Measurements from ENCODE around the gene NFATC2.

NFATC2 gene

DNA sequence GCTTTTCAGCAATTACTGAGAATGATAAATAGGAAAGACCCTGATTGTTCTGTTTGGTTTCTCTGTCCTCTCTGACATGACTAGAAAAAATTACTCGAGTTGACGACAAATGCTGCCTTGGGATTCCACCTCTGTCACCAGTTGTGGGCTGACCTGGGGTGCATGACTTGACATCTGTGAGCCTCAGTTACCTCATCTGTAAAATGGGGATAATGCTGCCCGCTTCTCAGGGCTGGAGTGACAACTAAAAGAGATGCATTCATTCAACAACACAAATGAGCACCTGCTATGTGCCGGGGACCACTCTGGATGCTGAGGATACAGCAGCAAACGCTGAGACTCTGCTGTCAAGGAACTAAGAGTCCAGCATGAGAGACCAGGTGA, 94.8 kb downstream of the NFATC2 start:
- no peak for DNase-seq

DNA sequence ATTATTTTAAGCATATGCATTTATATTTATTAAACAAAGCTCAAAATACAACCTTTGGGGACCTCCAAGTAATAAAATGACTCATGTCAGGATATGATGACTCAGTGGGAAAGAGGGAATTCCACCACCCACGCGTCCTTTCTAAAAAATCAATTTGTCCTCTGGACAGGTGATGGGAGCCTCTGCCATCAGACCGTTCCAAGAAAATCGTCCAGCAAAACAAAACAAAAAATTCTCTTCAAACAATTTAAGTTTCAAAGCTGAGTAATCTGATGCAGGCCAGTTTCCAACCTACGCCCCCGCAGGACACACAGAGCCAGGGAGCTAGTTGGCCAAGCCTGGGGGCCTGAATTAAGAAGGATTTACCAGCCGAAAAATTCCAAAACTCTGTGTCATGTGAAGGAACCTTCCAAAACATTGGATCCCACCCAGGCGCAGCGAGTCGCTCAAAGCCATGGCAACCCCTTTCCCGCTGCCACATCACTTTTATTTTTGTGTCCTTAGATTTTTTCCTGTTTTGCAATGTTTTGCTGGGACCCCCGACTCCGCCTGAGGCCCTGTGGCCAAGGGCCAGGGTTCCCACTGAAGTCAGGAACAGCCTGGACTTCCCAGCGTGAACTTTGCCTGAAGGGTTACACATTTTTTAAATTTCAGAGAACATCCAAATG, 95.3 kb downstream of the NFATC2 start:
- no peak for DNase-seq

DNA sequence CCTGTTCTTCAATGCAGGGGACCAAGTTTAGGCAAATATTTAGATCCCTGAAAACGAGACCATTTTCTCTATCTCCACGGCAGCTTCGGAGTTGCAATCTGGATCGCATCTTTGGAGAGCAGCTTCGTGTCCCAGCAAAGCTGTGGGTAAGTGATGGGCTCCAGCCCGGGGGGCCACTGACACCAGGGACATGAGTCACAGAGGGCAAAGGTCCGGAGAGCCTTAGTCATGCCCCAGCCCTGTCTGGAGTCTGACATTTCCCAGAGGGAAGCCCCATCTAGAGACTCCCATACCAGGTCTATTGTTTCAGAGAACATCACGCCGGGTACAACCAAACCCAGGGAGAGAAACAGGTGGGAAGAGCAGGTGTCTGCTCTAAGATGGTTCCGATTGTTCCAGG, 95.9 kb downstream of the NFATC2 start:
- no peak for DNase-seq

DNA sequence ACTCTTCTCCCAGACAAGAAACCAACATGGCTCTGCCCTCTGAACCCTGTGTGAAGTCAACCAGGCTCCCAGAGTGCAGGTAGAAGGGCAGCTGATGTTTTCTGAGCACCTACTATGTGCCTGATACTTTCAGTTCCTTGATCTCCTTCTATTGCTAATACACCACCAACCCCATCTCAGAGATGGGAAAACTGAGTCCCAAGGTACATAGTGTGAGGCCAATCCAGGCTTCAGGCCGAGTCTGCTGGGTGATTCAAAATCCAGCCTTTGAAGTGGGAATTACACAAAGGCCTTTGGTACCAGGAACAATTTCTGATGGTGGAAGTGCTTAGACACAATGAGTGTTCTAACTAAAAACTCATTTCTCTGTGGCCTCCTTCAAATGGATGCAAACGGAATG, 96.3 kb downstream of the NFATC2 start:
- no peak for DNase-seq

GRCh38 chr20:51445591-51445990, 96.9 kb downstream of the NFATC2 start:
- DNase-seq, result no peak

DNA sequence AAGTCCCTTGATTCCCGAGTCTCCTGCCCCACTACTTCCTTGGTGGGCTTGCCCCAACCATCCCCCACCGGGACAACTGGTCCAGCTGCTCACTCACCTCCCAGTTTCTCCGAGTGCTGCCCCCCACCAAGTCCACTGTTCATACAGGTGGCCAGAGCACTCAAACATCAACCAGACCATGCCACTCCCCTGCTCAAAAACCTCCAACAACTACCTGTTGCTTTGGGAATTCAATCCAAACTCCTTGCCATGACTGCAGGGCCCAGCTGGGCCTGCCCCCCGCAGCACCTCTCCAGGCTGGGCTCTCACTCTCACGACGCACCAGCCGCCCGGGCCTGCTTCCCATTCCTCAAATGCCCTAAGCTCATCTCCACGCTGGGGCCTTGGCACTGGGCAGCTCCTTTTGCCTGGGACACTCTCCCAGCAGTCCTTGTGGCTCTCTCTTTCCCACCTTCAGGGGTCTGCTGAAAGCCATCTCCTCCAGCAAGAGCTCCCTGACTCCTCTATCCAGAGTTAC, 97.5 kb downstream of the NFATC2 start:
- no peak for DNase-seq

DNA sequence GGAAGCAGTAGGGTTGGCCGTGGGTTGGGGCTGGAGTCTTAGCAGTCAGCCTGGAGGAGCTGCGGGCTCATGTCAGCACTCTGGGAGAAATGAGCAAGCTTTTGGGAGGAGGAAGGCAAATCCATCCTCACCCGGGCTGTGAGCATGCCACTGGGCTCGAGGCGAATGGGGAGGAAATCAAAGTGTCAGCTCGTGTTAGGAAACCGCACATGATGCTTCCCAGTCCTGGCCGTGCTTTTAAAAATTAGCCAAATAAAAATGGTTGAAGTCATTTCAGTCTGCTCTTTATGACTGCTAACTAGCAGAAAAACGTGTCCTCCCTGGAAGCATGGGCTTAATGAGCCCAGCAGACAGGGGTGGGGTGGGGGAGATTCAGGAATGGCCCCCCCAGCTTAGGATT, 98.1 kb downstream of the NFATC2 start:
- DNase-seq, result no peak

- DNase-seq, result no peak
Observed at GRCh38 chr20:51442602-51443001, 99.9 kb downstream of the NFATC2 start.

DNA sequence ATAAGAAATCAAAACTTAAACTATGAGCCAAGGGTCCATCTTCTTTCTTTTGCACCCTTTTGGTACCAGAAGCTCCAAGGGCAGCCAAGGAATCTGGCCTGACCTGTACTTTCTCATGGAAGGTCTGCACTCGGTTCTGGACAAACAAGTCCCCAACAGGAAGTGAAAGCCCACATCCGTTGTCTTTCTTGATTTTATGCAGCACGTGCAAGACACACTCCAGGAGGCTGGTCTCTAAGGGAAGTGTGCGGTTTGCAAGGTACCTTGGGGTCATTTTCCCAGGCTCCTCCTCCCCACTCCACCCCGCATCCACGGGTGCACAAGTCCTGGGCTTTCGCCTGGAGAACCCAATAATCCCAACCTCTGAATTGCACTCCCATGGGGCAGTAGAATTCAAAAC, 101.9 kb downstream of the NFATC2 start:
- no peak for DNase-seq

- no peak for DNase-seq
Observed at GRCh38 chr20:51439160-51439689, 103.3 kb downstream of the NFATC2 start.

DNA sequence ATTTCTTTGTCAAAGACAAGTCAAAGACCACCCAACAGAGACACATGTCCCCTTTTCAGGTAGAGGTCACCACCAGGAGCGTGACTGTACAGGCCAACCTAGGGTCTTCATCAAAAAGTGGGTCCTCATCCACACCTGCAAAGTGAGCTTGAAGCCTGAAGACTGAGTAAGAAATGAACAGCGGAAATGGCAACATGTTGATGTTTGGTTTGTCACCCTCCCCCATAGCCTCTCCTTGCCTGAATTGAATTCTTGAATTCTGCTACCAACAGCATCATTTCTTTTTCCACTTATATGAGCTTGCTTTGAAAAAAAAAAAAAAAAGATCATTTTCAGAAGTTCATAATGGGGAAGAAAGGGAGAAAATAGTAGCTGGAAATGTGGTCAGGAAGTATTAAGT, 104.4 kb downstream of the NFATC2 start:
- DNase-seq, result no peak

- no peak for DNase-seq
Observed at GRCh38 chr20:51437182-51437924, 105.2 kb downstream of the NFATC2 start.

DNA sequence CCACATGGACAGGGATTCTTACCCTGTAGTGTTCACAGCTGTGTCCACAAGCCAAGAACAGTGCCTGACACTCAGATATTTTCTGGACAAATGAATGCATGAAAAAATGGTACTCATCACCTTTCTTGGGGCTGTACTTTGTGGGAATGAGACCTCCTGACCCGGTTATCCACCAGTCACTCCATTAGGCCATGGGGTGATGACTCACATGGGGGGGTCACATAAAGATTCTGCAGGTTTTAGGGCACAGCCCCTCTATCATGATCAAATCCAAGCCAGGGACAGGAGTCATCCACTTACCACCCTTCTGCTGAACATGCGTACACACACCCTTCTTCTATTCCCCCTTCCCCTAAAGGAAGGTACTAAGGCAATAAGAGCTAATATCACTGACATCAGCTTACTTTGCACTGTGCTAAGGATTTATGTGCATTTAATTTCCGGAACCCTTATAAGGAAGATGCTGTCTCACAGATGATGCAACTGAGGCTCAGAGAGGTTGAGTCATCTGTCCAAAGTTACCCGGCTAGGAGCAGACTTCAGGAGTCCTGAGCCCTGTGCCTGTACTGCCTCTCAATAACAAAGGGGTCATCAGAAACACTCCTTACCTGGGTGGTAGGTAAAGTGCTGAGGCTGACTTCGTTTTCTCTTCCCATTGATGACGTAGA, 107.8 kb downstream of the NFATC2 start:
- no peak for DNase-seq

DNA sequence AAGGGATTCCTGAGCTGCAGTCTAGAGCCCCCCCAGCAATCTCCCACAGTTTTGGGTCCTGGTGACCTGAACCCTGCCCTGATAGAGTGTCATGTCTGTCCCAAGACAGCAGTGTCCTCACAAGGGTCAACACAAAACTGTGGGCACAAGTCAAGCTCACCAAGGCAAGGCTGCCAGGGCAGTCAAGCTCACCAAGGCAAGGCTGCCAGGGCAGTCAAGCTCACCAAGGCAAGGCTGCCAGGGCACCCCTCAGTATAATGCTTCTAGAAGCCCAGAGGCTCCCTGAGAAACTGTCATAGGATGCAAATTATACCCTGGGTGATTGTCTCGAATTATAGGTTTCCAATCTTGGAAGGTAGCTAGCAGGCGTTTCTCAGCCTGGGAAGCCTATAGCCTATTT, 108.5 kb downstream of the NFATC2 start:
- DNase-seq, result no peak

- no peak for DNase-seq
Observed at GRCh38 chr20:51432875-51433274, 109.6 kb downstream of the NFATC2 start.

- DNase-seq, result no peak
Observed at GRCh38 chr20:51432251-51432784, 110.2 kb downstream of the NFATC2 start.

- DNase-seq, result no peak
Observed at GRCh38 chr20:51431321-51431720, 111.2 kb downstream of the NFATC2 start.

DNA sequence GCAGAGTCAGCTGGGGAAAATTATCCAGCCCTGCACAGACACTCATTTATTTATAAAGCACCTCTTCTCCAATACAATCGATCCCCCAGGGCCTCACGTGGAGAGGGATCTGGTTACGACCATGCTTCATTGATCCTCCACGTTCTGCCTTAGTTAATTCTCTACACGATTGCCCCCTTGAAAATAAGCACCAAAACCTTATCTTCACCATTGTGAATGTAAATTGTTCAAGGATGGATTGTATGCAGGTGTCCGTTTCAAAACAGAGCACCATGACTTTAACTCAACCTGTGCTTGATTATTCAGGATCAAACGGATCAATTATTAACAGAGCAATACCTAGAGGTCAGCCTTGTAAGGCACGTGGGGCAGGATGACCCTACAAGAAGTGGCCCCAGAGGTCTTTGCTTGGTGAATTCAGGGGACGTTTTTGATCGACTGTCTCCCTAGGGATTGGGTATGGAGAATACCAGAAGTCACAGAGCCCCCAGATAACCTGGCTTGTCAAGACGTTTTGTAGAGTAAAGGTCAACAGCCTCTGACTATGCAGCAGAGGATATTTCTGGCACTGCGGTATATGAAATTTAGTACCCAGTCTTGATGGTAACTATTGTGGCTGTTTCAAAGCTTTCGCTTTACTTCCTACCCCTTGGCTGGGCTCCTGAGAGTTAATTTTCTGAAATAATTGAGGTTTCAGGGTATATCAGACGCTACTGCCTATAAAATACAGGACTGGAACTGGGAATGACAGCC, 112.1 kb downstream of the NFATC2 start:
- no peak for DNase-seq

DNA sequence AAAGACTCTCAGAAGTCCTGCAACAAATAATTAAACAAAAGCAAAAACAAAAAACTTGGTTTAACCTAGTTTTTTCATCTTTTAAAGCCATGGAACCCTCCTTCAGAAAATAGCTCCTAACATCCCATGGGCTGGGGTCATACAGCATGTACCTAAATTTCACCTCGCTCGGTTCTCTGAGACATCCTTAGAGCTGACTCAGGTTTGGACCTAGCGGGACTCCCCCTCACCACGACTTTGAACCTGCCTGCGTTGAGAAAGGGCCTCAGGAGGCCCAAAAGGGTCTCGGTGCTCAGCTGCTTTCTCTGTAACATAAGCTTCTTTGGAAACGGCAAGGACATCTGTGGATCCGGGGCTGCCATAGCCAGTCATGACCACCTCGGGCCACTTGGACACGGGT, 112.8 kb downstream of the NFATC2 start:
- DNase-seq, result no peak

- DNase-seq, result no peak
Observed at GRCh38 chr20:51429144-51429482, 113.4 kb downstream of the NFATC2 start.

DNA sequence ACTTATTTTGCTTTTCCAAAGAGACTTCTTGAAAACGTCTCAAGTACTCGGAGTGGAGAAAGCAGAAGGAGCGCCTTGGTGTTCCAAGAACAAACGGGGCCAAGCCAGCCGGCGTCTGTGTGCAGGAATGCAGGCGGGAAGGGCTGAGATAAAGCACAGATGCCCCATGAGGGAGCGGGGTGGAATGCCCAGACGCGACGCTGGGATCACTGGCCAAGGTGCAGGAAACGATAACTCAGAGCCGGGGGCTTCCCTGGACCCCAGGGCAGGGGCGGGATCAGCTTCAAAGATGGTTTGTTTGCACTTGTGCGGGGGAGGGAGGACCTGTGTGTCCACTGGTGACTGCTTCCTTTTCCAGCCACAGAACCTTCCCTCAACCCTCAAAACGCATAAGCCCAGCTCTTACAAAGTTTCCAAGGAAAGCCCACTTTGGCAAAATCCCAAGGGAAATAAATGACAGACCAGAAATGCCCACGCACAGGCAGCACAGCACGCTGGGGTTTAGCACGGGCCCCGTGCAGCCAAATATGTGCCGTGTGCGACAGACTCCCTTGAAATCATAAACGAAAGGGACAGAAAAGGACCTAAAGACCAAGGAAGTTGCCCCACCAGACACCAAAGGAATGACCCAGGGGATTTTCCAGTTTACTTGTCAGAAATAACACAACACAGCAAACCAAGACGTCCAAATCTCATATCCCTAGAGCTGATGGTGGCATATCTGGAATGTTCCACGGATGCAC, 113.9 kb downstream of the NFATC2 start:
- DNase-seq, result no peak

DNA sequence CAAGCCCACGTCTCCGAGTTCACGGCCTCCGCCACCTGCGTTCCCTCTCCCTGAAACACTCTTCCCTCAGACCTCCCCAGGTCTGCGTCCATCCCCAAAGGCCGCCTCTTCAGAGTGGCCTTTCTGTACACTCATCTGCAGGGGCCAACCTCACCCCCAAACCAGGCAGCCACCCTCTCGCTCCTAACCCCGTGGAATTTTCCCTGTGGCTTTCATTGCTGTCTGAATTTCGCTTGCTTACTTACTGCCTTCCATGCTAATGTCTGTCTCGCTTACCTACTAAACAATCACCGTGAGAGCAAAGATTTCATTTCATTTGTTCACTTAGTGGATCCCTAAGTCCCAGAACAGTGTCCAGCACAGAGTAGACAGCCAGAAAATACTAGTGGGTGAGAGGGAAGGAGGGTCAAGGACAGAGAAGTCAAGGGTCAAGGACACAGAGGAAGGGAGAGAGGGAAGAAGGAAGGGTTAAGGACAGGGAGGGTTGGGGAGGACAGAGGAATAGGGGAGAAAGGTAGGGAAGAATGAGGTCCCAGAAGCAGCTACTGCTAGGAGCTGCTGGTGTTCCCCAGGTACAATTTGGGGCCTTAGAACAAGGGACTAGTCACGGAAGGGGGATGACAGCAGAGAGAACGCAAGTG, 114.7 kb downstream of the NFATC2 start:
- no peak for DNase-seq
